GM06990 (cell line): ENCODE data around the gene ARID1B.

Experiments used
- DNase-seq: peaks from one replicate; pipeline ENCODE4 v3.0.0-alpha.2; 2011; ENCODE audit not compliant: insufficient read length; ENCODE audit errors: extremely low read depth
- H3K27me3 ChIP-seq: replicated peaks from 2 replicates; pipeline ENCODE4 v1.6.0; 2011; ENCODE audit warnings: low read length; ENCODE audit not compliant: control insufficient read depth, insufficient read depth
- H3K36me3 ChIP-seq: 2 replicates; pipeline ENCODE4 v1.5.1; 2011; ENCODE audit warnings: low read length; ENCODE audit not compliant: control insufficient read depth, insufficient read depth
- H3K4me3 ChIP-seq: replicated peaks from 2 replicates; pipeline ENCODE4 v1.5.1; 2011; ENCODE audit warnings: low read depth, mild to moderate bottlenecking, control low read depth, low read length
- TF ChIP-seq, protein P1 (sequence below): IDR thresholded peaks from 2 replicates; pipeline ENCODE4 v1.5.1; 2011; ENCODE audit warnings: low read length, control low read depth, mild to moderate bottlenecking, inconsistent platforms; ENCODE audit not compliant: insufficient read depth, poor library complexity, severe bottlenecking

Gene ARID1B

DNA sequence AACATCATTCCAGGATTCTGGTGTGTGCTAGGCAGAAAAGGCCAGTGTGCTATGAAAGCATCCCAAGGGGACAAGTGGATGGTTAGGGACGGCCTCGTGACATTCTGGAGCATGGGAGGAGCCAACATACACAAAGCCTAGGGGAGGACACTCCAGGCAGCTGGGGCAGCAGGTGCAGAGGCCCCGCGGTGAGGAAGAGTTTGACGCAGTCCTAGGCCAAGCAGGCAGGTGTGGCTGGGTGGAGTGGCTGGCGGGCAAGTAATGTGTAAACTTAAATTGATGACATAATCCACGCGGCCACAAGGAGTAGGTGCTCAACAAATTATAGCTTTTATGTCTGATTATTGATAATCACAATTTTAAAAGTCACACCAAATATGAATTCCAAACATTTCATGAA, 452.5 kb downstream of the ARID1B start:
- no peaks in the 10 kb centered on the region for H3K36me3 ChIP-seq
- TF ChIP-seq, protein P1, sequence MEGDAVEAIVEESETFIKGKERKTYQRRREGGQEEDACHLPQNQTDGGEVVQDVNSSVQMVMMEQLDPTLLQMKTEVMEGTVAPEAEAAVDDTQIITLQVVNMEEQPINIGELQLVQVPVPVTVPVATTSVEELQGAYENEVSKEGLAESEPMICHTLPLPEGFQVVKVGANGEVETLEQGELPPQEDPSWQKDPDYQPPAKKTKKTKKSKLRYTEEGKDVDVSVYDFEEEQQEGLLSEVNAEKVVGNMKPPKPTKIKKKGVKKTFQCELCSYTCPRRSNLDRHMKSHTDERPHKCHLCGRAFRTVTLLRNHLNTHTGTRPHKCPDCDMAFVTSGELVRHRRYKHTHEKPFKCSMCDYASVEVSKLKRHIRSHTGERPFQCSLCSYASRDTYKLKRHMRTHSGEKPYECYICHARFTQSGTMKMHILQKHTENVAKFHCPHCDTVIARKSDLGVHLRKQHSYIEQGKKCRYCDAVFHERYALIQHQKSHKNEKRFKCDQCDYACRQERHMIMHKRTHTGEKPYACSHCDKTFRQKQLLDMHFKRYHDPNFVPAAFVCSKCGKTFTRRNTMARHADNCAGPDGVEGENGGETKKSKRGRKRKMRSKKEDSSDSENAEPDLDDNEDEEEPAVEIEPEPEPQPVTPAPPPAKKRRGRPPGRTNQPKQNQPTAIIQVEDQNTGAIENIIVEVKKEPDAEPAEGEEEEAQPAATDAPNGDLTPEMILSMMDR: no peak
- no peak overlapping the region for H3K4me3 ChIP-seq
- no peak for DNase-seq
- peaks cover under 1% of the 10 kb centered on the region for H3K27me3 ChIP-seq

DNA sequence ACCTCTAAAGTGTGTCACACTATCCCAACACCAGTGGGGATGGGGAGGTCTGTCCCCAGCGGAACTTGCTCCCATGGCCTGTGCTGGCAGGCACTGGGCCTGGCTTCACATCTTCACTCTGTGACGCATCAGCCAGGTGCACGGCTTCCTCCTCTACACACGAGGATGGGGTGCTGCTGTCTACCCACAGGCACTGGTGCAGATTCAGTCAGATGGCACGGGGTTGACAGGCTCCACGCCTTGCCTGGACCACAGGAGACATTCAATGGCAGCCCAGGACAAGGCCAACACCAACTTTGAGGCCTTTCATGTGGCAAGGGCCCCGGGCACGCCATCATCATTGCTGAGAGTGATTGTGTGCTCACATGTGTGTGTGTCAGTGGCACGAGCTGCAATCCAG, 453.7 kb downstream of the ARID1B start:
- Histone ChIP-seq H3K36me3 (no peaks in the 10 kb centered on the region), H3K4me3 (no peak overlapping the region), H3K27me3 (peaks cover 2% of the 10 kb centered on the region)
- TF ChIP-seq, protein P1: no peak
- no peak for DNase-seq

DNA sequence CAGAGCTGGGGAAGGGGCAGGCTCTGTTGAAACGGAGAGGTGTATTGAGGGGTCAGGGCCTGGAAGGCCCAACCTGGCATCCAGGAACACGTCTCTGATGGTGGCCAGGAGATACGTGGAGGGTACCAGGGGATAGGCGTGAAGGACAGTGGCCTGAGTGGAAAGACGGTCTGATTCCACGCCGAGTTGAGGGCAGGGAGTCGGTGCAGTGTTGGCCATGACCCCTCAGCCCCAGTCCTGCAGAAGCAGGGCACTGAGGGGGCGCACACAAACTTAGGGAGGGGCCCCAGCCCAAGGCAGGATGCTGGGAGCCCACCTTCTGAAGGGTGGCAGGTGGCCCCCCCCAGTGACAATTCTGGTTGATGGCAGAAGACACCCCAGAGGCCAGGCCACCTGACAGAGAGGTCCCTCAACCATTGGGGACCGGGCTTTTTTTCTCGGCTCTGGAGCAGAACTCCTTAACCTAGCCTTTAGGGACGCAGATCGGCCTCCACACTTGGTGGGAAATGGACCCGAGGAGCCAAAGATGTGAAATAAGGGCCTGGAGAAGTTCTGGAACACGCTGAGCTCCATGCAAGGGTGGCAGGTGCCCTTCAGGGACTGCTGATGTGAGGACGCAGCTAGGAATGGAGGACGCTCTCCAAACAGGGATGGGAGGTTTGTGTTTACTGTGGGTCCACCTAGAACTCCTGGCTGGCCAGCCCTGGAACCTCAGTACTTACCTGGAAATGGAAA, 455.1 kb downstream of the ARID1B start:
- peaks cover 2% of the 10 kb centered on the region for H3K27me3 ChIP-seq
- H3K4me3 ChIP-seq: no peak overlapping the region
- H3K36me3 ChIP-seq: no peaks in the 10 kb centered on the region
- TF ChIP-seq, protein P1: no peak
- no peak for DNase-seq

DNA sequence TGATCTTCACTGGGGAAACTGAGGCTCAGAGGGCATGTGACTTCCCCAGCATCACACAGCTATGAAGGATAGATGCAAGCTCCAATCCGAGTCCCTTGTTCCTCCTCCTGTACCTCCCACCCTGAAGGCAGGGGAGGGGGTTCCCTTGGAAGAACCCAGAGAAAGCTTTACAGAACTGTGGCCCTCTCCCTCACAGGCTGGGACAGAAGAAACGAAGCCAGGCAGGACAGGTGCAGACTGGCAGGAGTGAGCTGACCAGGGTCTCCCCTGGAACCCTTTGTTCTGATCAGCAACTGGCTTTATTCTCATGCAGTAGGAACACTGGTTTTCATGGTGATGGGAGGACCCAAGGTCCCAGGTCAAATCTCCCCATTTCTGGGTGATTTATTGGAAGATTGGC, 456.0 kb downstream of the ARID1B start:
- H3K36me3 ChIP-seq: no peaks in the 10 kb centered on the region
- no peak overlapping the region for H3K4me3 ChIP-seq
- DNase-seq: no peak
- TF ChIP-seq, protein P1: no peak
- H3K27me3 ChIP-seq: peaks cover 2% of the 10 kb centered on the region

DNA sequence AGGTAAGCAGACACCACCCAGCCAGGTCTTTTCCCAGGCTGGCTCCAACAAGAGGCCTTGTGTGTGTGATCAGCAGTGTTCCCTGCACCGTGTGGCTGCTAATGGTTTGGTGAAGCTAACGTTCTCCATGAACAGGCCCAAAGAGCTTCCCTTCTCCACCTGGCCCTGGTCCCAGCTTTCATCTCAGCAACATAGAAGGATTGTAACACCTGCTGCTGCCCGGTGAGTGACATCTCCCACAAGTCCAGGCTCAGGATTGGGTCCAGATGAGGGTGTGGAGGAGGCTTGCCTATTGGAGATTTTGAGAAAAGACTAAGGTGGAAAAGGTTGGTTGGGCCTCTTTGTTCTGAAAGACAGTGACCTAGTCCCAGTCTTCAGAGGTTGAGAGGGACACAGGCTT, 456.5 kb downstream of the ARID1B start:
- Histone ChIP-seq H3K27me3 (peaks cover 2% of the 10 kb centered on the region), H3K36me3 (no peaks in the 10 kb centered on the region), H3K4me3 (no peak overlapping the region)
- TF ChIP-seq, protein P1: no peak
- no peak for DNase-seq
